ENCODE data around the gene CD200R1. TPM values are rescaled to one million over a fixed set of nuclear protein-coding genes. Genes with fewer than 3 reads are reported as not detected.
A peak's percentile ranks its signal among the peaks of the same experiment; 100 is the strongest.

The CD200R1 gene
- total RNA-seq, 1 donor from 2014 or later = 0.18 TPM

DNA sequence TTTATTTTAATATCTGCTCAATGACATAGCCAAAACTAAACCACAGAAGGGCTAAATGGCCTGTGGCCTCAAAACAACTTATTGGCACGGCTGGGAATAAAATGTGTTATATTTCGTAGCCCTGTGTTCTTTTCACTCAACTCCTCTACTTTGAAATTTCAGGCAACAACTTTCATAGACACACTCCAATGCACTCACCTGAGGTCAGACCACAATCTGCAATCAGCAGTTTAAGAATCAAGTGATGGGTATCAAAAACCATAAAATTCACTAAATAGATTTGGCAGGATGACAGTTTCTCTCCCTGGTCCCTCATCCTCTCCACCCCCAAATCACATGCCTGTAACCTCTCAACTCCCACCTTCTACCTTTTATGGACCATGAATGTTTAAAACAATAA is 2.0 kb upstream of the CD200R1 start:
- H3K4me3 Mint-ChIP-seq (ENCODE audit: unreplicated experiment) = no peak overlapping the region
- no peak for DNase-seq (ENCODE audit: low spot score)
- H3K36me3 Mint-ChIP-seq (ENCODE audit: low read depth, unreplicated experiment) = no peaks in the 10 kb centered on the region
- no peaks in the 10 kb centered on the region for H3K27me3 Mint-ChIP-seq (ENCODE audit: unreplicated experiment)
- H3K4me1 Mint-ChIP-seq (ENCODE audit: unreplicated experiment) = no peaks in the 10 kb centered on the region
- TF ChIP-seq CTCF (IDR thresholded peaks at IDR 0.05; ENCODE audit: unreplicated experiment) = no peak
- no peaks in the 10 kb centered on the region for H3K9me3 Mint-ChIP-seq (ENCODE audit: unreplicated experiment)
- no peak overlapping the region for H3K27ac Mint-ChIP-seq (ENCODE audit: unreplicated experiment)

- Mint-ChIP-seq H3K4me3 (ENCODE audit: unreplicated experiment) (no peak overlapping the region), H3K27me3 (ENCODE audit: unreplicated experiment) (no peaks in the 10 kb centered on the region), H3K9me3 (ENCODE audit: unreplicated experiment) (no peaks in the 10 kb centered on the region), H3K27ac (ENCODE audit: unreplicated experiment) (peak overlapping the region; percentile 22), H3K36me3 (ENCODE audit: low read depth, unreplicated experiment) (no peaks in the 10 kb centered on the region), H3K4me1 (ENCODE audit: unreplicated experiment) (no peaks in the 10 kb centered on the region)
- DNase-seq (ENCODE audit: low spot score) = no peak
- no peak for TF ChIP-seq CTCF (IDR thresholded peaks at IDR 0.05; ENCODE audit: unreplicated experiment)
Observed at GRCh38 chr3:112976001-112976400, 1.1 kb upstream of the CD200R1 start.

DNA sequence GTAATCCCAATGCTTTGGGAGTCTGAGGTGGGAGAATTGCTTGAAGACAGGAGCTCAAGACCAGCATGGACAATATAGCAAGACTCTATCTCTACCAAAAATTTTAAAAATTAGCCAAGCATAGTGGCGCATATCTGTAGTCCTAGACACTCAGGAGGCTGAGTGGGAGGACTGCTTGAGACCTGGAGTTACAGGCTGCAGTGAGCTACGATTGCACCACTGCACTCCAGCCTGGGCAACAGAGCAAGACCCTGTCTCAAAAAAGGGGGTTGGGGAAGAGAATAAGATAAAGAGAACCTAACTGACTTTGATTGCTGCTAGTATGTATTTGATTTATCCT is 755 bp downstream of the CD200R1 start:
- no peaks in the 10 kb centered on the region for H3K9me3 Mint-ChIP-seq (ENCODE audit: unreplicated experiment)
- H3K36me3 Mint-ChIP-seq (ENCODE audit: low read depth, unreplicated experiment) = no peaks in the 10 kb centered on the region
- H3K4me1 Mint-ChIP-seq (ENCODE audit: unreplicated experiment) = no peaks in the 10 kb centered on the region
- H3K27me3 Mint-ChIP-seq (ENCODE audit: unreplicated experiment) = no peaks in the 10 kb centered on the region
- no peak overlapping the region for H3K4me3 Mint-ChIP-seq (ENCODE audit: unreplicated experiment)
- H3K27ac Mint-ChIP-seq (ENCODE audit: unreplicated experiment) = no peak overlapping the region
- no peak for DNase-seq (ENCODE audit: low spot score)
- no peak for TF ChIP-seq CTCF (IDR thresholded peaks at IDR 0.05; ENCODE audit: unreplicated experiment)

DNA sequence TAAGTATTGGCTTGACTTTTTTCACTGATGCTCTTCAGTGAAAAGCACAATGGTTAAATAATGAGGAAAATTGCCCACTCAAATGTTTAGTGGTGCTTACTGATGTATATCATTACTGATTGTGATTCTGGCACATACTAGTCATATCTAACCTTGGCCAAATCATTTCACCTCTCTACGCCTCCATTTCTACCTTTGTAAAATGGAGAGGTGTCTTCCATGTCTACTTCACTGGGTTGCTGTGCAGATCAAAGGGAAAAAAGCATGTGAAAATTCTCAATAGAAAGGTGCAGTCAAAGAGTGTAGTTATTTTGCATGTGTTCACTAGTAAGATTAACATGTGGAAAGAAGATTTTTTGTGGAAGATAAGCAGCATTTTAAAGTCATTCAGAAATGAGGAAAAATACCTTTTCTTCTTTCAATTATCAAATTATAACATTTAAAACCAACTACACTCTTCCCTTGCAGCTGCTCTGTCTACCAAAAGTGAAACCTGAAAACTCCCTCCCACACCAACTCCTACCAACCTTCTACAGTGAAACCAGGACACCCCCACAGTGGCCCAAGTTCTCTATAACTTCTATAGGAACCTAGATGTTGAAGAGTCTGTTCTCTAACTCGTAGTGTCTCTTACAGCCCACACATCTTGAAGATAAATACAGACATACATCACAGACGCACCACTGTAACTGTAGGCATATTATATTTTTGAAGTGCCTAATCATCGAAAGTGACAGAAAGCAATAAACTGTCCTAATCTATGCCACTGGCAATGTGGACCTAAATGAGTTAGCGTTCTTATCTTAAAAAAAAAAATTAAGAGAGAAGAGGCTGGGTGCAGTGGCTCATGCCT is 1.4 kb downstream of the CD200R1 start:
- H3K27me3 Mint-ChIP-seq (ENCODE audit: unreplicated experiment) = no peaks in the 10 kb centered on the region
- H3K4me3 Mint-ChIP-seq (ENCODE audit: unreplicated experiment) = no peak overlapping the region
- no peak for TF ChIP-seq CTCF (IDR thresholded peaks at IDR 0.05; ENCODE audit: unreplicated experiment)
- H3K27ac Mint-ChIP-seq (ENCODE audit: unreplicated experiment) = no peak overlapping the region
- DNase-seq (ENCODE audit: low spot score) = no peak
- no peaks in the 10 kb centered on the region for H3K9me3 Mint-ChIP-seq (ENCODE audit: unreplicated experiment)
- no peaks in the 10 kb centered on the region for H3K36me3 Mint-ChIP-seq (ENCODE audit: low read depth, unreplicated experiment)
- H3K4me1 Mint-ChIP-seq (ENCODE audit: unreplicated experiment) = no peaks in the 10 kb centered on the region

DNA sequence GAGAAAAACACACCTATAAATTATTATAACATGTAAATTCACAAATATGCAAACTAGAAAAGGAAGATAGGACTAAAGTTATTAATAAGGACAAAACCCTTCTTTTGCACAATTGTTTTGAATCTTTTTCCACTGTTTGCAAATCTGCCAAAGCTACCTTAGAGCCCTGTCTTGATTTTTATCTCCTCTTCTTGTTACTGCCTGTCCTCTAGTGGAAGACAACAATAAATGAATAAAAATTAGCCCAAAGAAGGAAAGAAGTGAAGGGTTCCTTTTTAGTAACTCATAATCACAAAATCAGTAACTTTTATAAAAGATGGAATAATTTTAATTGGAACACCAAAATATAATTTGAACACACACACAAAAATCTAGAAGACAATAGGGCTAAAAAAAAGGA is 2.7 kb downstream of the CD200R1 start:
- H3K36me3 Mint-ChIP-seq (ENCODE audit: low read depth, unreplicated experiment) = no peaks in the 10 kb centered on the region

More for the DNA sequence above, 2.7 kb downstream of the CD200R1 start:
- no peak for TF ChIP-seq CTCF (IDR thresholded peaks at IDR 0.05; ENCODE audit: unreplicated experiment)
- Mint-ChIP-seq H3K27ac (ENCODE audit: unreplicated experiment) (no peak overlapping the region), H3K9me3 (ENCODE audit: unreplicated experiment) (no peaks in the 10 kb centered on the region), H3K4me1 (ENCODE audit: unreplicated experiment) (no peaks in the 10 kb centered on the region), H3K27me3 (ENCODE audit: unreplicated experiment) (no peaks in the 10 kb centered on the region), H3K4me3 (ENCODE audit: unreplicated experiment) (no peak overlapping the region)
- DNase-seq (ENCODE audit: low spot score) = no peak
